Raji (cell line): Measurements from ENCODE around the gene EXOC4.

Experiments
- POLR2A ChIP-seq: IDR thresholded peaks from 2 replicates; pipeline ENCODE4 v1.6.1; 2011; ENCODE audit warnings: low read depth, low read length, control low read depth; ENCODE audit not compliant: insufficient read depth

The EXOC4 gene

GRCh38 chr7:133739817-133740216 lies 486.9 kb downstream of the EXOC4 start:
- no peak for TF ChIP-seq POLR2A

GRCh38 chr7:133741078-133741477 lies 488.2 kb downstream of the EXOC4 start:
- no peak for TF ChIP-seq POLR2A

- no peak for TF ChIP-seq POLR2A
These were observed 488.8 kb downstream of the EXOC4 start for GRCh38 chr7:133741703-133742102.

- no peak for TF ChIP-seq POLR2A
These were observed 490.0 kb downstream of the EXOC4 start for GRCh38 chr7:133742709-133743538.

GRCh38 chr7:133744451-133744850 lies 491.6 kb downstream of the EXOC4 start:
- TF ChIP-seq POLR2A = no peak

GRCh38 chr7:133746305-133746704 lies 493.4 kb downstream of the EXOC4 start:
- no peak for TF ChIP-seq POLR2A

- TF ChIP-seq POLR2A = no peak
These were observed 494.0 kb downstream of the EXOC4 start for GRCh38 chr7:133746847-133747246.

GRCh38 chr7:133748443-133749407 lies 495.8 kb downstream of the EXOC4 start:
- TF ChIP-seq POLR2A = no peak

GRCh38 chr7:133750287-133750686 lies 497.4 kb downstream of the EXOC4 start:
- no peak for TF ChIP-seq POLR2A

- no peak for TF ChIP-seq POLR2A
These were observed 498.2 kb downstream of the EXOC4 start for GRCh38 chr7:133751079-133751478.

GRCh38 chr7:133753513-133753912 lies 500.6 kb downstream of the EXOC4 start:
- no peak for TF ChIP-seq POLR2A

- TF ChIP-seq POLR2A = no peak
These were observed 501.8 kb downstream of the EXOC4 start for GRCh38 chr7:133754708-133755107.

- TF ChIP-seq POLR2A = no peak
These were observed 503.0 kb downstream of the EXOC4 start for GRCh38 chr7:133755901-133756300.

- no peak for TF ChIP-seq POLR2A
These were observed 508.6 kb downstream of the EXOC4 start for GRCh38 chr7:133761443-133761842.

- TF ChIP-seq POLR2A = no peak
These were observed 510.3 kb downstream of the EXOC4 start for GRCh38 chr7:133763076-133763640.

GRCh38 chr7:133769668-133770067 lies 516.8 kb downstream of the EXOC4 start:
- no peak for TF ChIP-seq POLR2A

GRCh38 chr7:133770863-133771492 lies 518.1 kb downstream of the EXOC4 start:
- no peak for TF ChIP-seq POLR2A
